CD4-positive, alpha-beta T cell treated with Interleukin-4 for 4 hours (primary cell): ENCODE data around the gene PCDH19.

Experiments used
- DNase-seq: peaks from one replicate; pipeline ENCODE4 v3.0.0-alpha.2; 2020

PCDH19 gene

GRCh38 chrX:100289066-100289558, 121.0 kb downstream of the PCDH19 start:
- DNase-seq: no peak

- DNase-seq: no peak
These were observed 132.8 kb downstream of the PCDH19 start for GRCh38 chrX:100277231-100277630.

- DNase-seq: no peak
These were observed 135.2 kb downstream of the PCDH19 start for GRCh38 chrX:100274916-100275315.

GRCh38 chrX:100265179-100265578, 144.9 kb downstream of the PCDH19 start:
- no peak for DNase-seq

- DNase-seq: no peak
These were observed 145.9 kb downstream of the PCDH19 start for GRCh38 chrX:100264200-100264599.

- DNase-seq: no peak
These were observed 146.4 kb downstream of the PCDH19 start for GRCh38 chrX:100263650-100264049.

- DNase-seq: no peak
These were observed 161.1 kb downstream of the PCDH19 start for GRCh38 chrX:100248885-100249493.

- no peak for DNase-seq
These were observed 162.2 kb downstream of the PCDH19 start for GRCh38 chrX:100247826-100248225.

GRCh38 chrX:100244681-100245080, 165.4 kb downstream of the PCDH19 start:
- no peak for DNase-seq
